HG03135 (cell line): Measurements from ENCODE around the gene KCNJ4.

Experiments
- ATAC-seq: cut with Tn5 transposase; IDR thresholded peaks from one replicate; pipeline ENCODE4 v1.9.1; 2021; ENCODE audit warnings: mild to moderate bottlenecking, moderate library complexity; ENCODE audit not compliant: unreplicated experiment

KCNJ4 gene

GRCh38 chr22:38455076-38455529 is at the start of gene KCNJ4:
Gene KCNJ4 (minus strand): TSS chr22:38455199. CDS start chr22:38428132, 27,067 bp downstream.
- ATAC-seq = no peak

- ATAC-seq = no peak
These were observed 48.0 kb upstream of the KCNJ4 start for GRCh38 chr22:38503021-38503420.

- ATAC-seq = no peak
These were observed 47.0 kb upstream of the KCNJ4 start for GRCh38 chr22:38501797-38502672.

- ATAC-seq = no peak
These were observed 42.9 kb upstream of the KCNJ4 start for GRCh38 chr22:38497869-38498268.

GRCh38 chr22:38494939-38495338 is 39.9 kb upstream of the KCNJ4 start:
- no peak for ATAC-seq

GRCh38 chr22:38494498-38494897 is 39.5 kb upstream of the KCNJ4 start:
- no peak for ATAC-seq

- no peak for ATAC-seq
These were observed 36.8 kb upstream of the KCNJ4 start for GRCh38 chr22:38491707-38492348.

- ATAC-seq = no peak
These were observed 35.9 kb upstream of the KCNJ4 start for GRCh38 chr22:38490915-38491314.

- no peak for ATAC-seq
These were observed 35.5 kb upstream of the KCNJ4 start for GRCh38 chr22:38490475-38490874.

- ATAC-seq = no peak
These were observed 34.7 kb upstream of the KCNJ4 start for GRCh38 chr22:38489561-38490145.

GRCh38 chr22:38489142-38489541 is 34.1 kb upstream of the KCNJ4 start:
- no peak for ATAC-seq

GRCh38 chr22:38487946-38488345 is 32.9 kb upstream of the KCNJ4 start:
- ATAC-seq = no peak

GRCh38 chr22:38485783-38486182 is 30.8 kb upstream of the KCNJ4 start:
- ATAC-seq = no peak

GRCh38 chr22:38484244-38484643 is 29.2 kb upstream of the KCNJ4 start:
- ATAC-seq = no peak

GRCh38 chr22:38482662-38483308 is 27.8 kb upstream of the KCNJ4 start:
- no peak for ATAC-seq

- ATAC-seq = no peak
These were observed 26.9 kb upstream of the KCNJ4 start for GRCh38 chr22:38481871-38482332.

GRCh38 chr22:38481162-38481870 is 26.3 kb upstream of the KCNJ4 start:
- no peak for ATAC-seq

GRCh38 chr22:38479096-38479837 is 24.3 kb upstream of the KCNJ4 start:
- ATAC-seq = no peak

GRCh38 chr22:38477585-38477984 is 22.6 kb upstream of the KCNJ4 start:
- no peak for ATAC-seq
